HepG2 (cell line): Measurements from ENCODE around the gene PMM2. TPM values are rescaled to one million over a fixed set of nuclear protein-coding genes. Genes with fewer than 3 reads are reported as not detected.

ENCODE experiments used
- ATAC-seq: fragments of 200-7000 bp; cut with Tn5 transposase; 3 replicates; pipeline ENCODE4 v1.9.1; 2020; ENCODE audit warnings: mild to moderate bottlenecking, moderate library complexity
- BruUV-seq: library from RNA; stranded (reverse); fragments of 400-500 nt; replicated peaks from 2 replicates; lab custom pipeline; 2021; lab: Mats Ljungman, UMichigan
- CTCF ChIA-PET: fragments of 300-600 bp; formaldehyde crosslinking; extraction: SDS; loops from one replicate; lab custom pipeline; 2021; ENCODE audit warnings: low total read pairs, inconsistent platforms, low intra/inter-chr PET ratio; lab: Yijun Ruan, JAX
- POLR2A ChIA-PET: fragments of 350-600 bp; sonication (Branson Sonifier 250); formaldehyde crosslinking; loops from one replicate; lab custom pipeline; 2020; ENCODE audit warnings: antibody characterized with exemption, inconsistent platforms; lab: Yijun Ruan, JAX
- DNase-seq: peaks from one replicate; pipeline ENCODE4 v3.0.0-alpha.2; 2015; ENCODE audit warnings: low spot score
- FAIRE-seq: peaks from 3 replicates; lab custom pipeline; 2011; peaks lifted over from hg19 to GRCh38; lab: Jason Lieb, UNC
- H2AFZ ChIP-seq: one replicate; pipeline ENCODE4 v1.6.1; 2011; ENCODE audit warnings: low read length, inconsistent platforms
- H3K27ac ChIP-seq: fragments of 300-600 bp; 3 replicates; pipeline ENCODE4 v1.8.0; 2011; ENCODE audit warnings: mixed run types, mild to moderate bottlenecking, mixed read lengths, low read length, inconsistent platforms; ENCODE audit not compliant: insufficient read depth; ENCODE audit errors: extremely low read length
- H3K27me3 ChIP-seq, 2 experiments: fragments of 200-600 bp in 1 of 2; 2 replicates in 1 of 2; 3 replicates in 1 of 2; pipeline versions ENCODE4 v1.6.0 to v1.8.0; 2011; ENCODE audit warnings: low read length in 2 of 2, mild to moderate bottlenecking in 2 of 2, moderate library complexity in 2 of 2, inconsistent platforms in 1 of 2; ENCODE audit not compliant: insufficient read depth in 2 of 2, control insufficient read depth in 1 of 2
- H3K36me3 ChIP-seq, 2 experiments: fragments of 200-600 bp in 1 of 2; replicated peaks in 1 of 2; 2 replicates in 1 of 2; 3 replicates in 1 of 2; pipeline versions ENCODE4 v1.5.1 to v1.8.0; 2011; ENCODE audit warnings: low read length in 2 of 2, inconsistent platforms in 1 of 2; ENCODE audit not compliant: insufficient read depth in 2 of 2, control insufficient read depth in 1 of 2
- H3K4me1 ChIP-seq: 2 replicates; pipeline ENCODE4 v1.5.1; 2012; ENCODE audit warnings: low read length, inconsistent platforms; ENCODE audit not compliant: insufficient read depth
- H3K4me2 ChIP-seq: 2 replicates; pipeline ENCODE4 v1.6.0; 2011; ENCODE audit warnings: low read depth, low read length, inconsistent platforms
- H3K4me3 ChIP-seq, 3 experiments: fragments of 200-600 bp in 1 of 3; sonication (generic), shearing (Covaris generic) in 1 of 3; replicated peaks in 1 of 3; 2 replicates each; pipeline ENCODE4 v1.5.1; 2011 to 2016; ENCODE audit warnings: low read length in 3 of 3, inconsistent platforms in 2 of 3, low read depth in 2 of 3, mild to moderate bottlenecking in 2 of 3, control low read depth in 1 of 3, mixed read lengths in 1 of 3; ENCODE audit not compliant: insufficient read depth in 1 of 3
- H3K79me2 ChIP-seq: one replicate; pipeline ENCODE4 v1.6.1; 2011; ENCODE audit warnings: low read length, inconsistent platforms; ENCODE audit not compliant: insufficient read depth
- H3K9ac ChIP-seq: 2 replicates; pipeline ENCODE4 v1.6.0; 2011; ENCODE audit warnings: mild to moderate bottlenecking, low read depth, low read length, inconsistent platforms; ENCODE audit not compliant: insufficient read depth
- H3K9me3 ChIP-seq: 2 replicates; pipeline ENCODE4 v1.5.1; 2012; ENCODE audit warnings: mild to moderate bottlenecking, low read length
- H4K20me1 ChIP-seq: 2 replicates; pipeline ENCODE4 v1.6.0; 2011; ENCODE audit warnings: inconsistent platforms, mild to moderate bottlenecking, low read length, moderate library complexity; ENCODE audit not compliant: insufficient read depth
- GTF2F1 ChIP-seq: fragments of 150-350 bp; IDR thresholded peaks from 2 replicates; pipeline ENCODE4 v1.6.1; 2014; ENCODE audit warnings: low read length
- KDM4B ChIP-seq: sonication (generic); formaldehyde crosslinking; IDR thresholded peaks from 2 replicates; pipeline ENCODE4 v1.4.0; 2020; ENCODE audit warnings: missing genetic modification reagents
- KLF13 ChIP-seq: sonication (generic); formaldehyde crosslinking; IDR thresholded peaks from 2 replicates; pipeline ENCODE4 v1.4.0; 2020; ENCODE audit warnings: mild to moderate bottlenecking, missing genetic modification reagents
- LCORL ChIP-seq, 2 experiments: fragments of 450-650 bp in 1 of 2; sonication (generic) in 1 of 2; formaldehyde crosslinking in 1 of 2; IDR thresholded peaks; 2 replicates each; pipeline versions ENCODE4 v1.5.0 to v1.6.1; 2017 to 2020; ENCODE audit warnings: antibody characterized with exemption in 1 of 2, missing genetic modification reagents in 1 of 2
- POLR2A ChIP-seq, 2 experiments: IDR thresholded peaks; 2 replicates each; pipeline ENCODE4 v1.6.1; 2011; ENCODE audit warnings: low read depth in 2 of 2, low read length in 2 of 2, mild to moderate bottlenecking in 1 of 2, moderate library complexity in 1 of 2; ENCODE audit not compliant: insufficient read depth in 1 of 2
- ZFY ChIP-seq: sonication (generic); formaldehyde crosslinking; IDR thresholded peaks from 2 replicates; pipeline ENCODE4 v1.4.0; 2020; ENCODE audit warnings: missing genetic modification reagents
- WGBS: methylation state at CpG from one replicate; pipeline ENCODE4 v1.1.6; 2017; ENCODE audit warnings: low lambda C conversion rate; 5-methylcytosine and 5-hydroxymethylcytosine counted together
- in situ Hi-C: cut with HindIII; loops from 2 replicates; pipeline ENCODE4 v1.10.0; 2017; ENCODE audit warnings: low pct_unique_long_range_greater_than_20kb; ENCODE audit not compliant: extremely low pct_ligation_motif_present
- intact Hi-C: fragments of 100-400 bp; cut with micrococcal nuclease; formaldehyde crosslinking; loops from one replicate; pipeline ENCODE4 v1.10.0; 2022; ENCODE audit not compliant: unreplicated experiment
- polyA plus RNA-seq, 8 experiments: library from polyadenylated mRNA; depleted of rRNA in 3 of 8; stranded (reverse) in 7 of 8; unstranded in 1 of 8; fragments of >200 nt; fragmentation: Illumina TruSeq in 4 of 8; extraction: Trizol in 4 of 8; gene quantifications; 2 replicates each; pipeline versions ENCODE4 v1.2.1 to v1.2.3, GENCODE V29; 2011 to 2016; ENCODE audit warnings: low read depth in 4 of 8, missing spikeins in 1 of 8, mixed read lengths in 1 of 8; ENCODE audit not compliant: insufficient read depth in 1 of 8
- total RNA-seq, 5 experiments: library from RNA; depleted of rRNA; stranded (reverse); fragments of >200 nt; fragmentation: Illumina TruSeq; extraction: Trizol; gene quantifications; 2 replicates each; pipeline ENCODE4 v1.2.3, GENCODE V29; 2016; ENCODE audit warnings: low read depth in 1 of 5
- TF ChIP-seq, protein P1 (sequence below): sonication (generic); formaldehyde crosslinking; IDR thresholded peaks from 2 replicates; pipeline ENCODE4 v1.4.0; 2020; ENCODE audit warnings: low read depth, missing genetic modification reagents

Gene PMM2
- total and polyA plus RNA-seq, 2 of the 13 experiments (the other 11 are each of a cell fraction or from before 2014, with no cell fraction given), result 52.2 to 93.7 TPM

DNA sequence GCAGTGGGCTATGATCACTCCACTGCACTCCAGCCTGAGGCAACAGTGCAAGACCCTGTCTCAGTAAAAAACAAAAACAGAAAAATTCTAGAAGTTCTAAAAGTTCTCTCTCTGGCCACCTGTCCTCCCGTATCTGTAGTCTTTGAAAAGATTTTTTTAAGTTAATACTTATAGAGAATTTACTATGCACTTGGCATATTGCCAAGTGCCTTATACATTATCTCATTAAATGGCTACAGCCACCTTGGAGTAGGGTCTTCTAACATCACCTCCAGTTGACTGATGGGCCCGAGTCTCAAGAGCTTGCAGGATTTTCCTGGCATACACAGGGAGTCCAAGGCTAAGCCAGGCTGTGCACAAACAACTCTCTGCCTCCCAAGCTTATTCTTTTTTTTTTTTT, 44.9 kb upstream of the PMM2 start:
- no peak for FAIRE-seq
- WGBS, result 43% methylated on average over 2 of the region's 2 CpGs

More for the DNA sequence above, 44.9 kb upstream of the PMM2 start:
- no peak overlapping the region for H3K27ac ChIP-seq
- DNase-seq, result no peak
- TF ChIP-seq KDM4B (CRISPR knock-in tag) (no peak), KLF13 (CRISPR knock-in tag) (no peak), POLR2A (IDR thresholded peaks at IDR 0.05; ENCODE audit: insufficient read depth in 1 of 2, low read depth in 2 of 2, low read length in 2 of 2) (no peak), LCORL (IDR thresholded peaks at IDR 0.05) (peak; percentile 97), LCORL (CRISPR knock-in tag; IDR thresholded peaks at IDR 0.05) (no peak), ZFY (CRISPR knock-in tag) (no peak), GTF2F1 (no peak)
- TF ChIP-seq, protein P1, sequence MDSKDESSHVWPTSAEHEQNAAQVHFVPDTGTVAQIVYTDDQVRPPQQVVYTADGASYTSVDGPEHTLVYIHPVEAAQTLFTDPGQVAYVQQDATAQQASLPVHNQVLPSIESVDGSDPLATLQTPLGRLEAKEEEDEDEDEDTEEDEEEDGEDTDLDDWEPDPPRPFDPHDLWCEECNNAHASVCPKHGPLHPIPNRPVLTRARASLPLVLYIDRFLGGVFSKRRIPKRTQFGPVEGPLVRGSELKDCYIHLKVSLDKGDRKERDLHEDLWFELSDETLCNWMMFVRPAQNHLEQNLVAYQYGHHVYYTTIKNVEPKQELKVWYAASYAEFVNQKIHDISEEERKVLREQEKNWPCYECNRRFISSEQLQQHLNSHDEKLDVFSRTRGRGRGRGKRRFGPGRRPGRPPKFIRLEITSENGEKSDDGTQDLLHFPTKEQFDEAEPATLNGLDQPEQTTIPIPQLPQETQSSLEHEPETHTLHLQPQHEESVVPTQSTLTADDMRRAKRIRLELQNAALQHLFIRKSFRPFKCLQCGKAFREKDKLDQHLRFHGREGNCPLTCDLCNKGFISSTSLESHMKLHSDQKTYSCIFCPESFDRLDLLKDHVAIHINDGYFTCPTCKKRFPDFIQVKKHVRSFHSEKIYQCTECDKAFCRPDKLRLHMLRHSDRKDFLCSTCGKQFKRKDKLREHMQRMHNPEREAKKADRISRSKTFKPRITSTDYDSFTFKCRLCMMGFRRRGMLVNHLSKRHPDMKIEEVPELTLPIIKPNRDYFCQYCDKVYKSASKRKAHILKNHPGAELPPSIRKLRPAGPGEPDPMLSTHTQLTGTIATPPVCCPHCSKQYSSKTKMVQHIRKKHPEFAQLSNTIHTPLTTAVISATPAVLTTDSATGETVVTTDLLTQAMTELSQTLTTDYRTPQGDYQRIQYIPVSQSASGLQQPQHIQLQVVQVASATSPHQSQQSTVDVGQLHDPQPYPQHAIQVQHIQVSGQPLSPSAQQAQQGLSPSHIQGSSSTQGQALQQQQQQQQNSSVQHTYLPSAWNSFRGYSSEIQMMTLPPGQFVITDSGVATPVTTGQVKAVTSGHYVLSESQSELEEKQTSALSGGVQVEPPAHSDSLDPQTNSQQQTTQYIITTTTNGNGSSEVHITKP (CRISPR knock-in tag), result no peak
- TF ChIP-seq, all 625 proteins: peak for 1
- POLR2A ChIA-PET, result no interaction called here
- no peak for ATAC-seq
- H3K4me3 ChIP-seq, result no peak overlapping the region
- H3K36me3 ChIP-seq, result peaks cover 21 to 50% of the 10 kb centered on the region in 2 experiments; a peak in 4 of 5 replicates
- no peak overlapping the region for H3K9ac ChIP-seq
- intact Hi-C loops, result no loop called here
- no peaks in the 10 kb centered on the region for H3K27me3 ChIP-seq
- H4K20me1 ChIP-seq, result no peaks in the 10 kb centered on the region
- H3K9me3 ChIP-seq, result no peaks in the 10 kb centered on the region
- H2AFZ ChIP-seq, result no peak overlapping the region
- H3K79me2 ChIP-seq, result no peaks in the 10 kb centered on the region
- BruUV-seq, result no TSS peak
- in situ Hi-C loops, result no loop called here
- H3K4me1 ChIP-seq, result peaks cover 11% of the 10 kb centered on the region
- H3K4me2 ChIP-seq, result no peak overlapping the region
- CTCF ChIA-PET, result no interaction called here
